ENCODE results near the gene CTSW. TPM values are rescaled to one million over a fixed set of nuclear protein-coding genes. Genes with fewer than 3 reads are reported as not detected.

The CTSW gene
- polyA plus RNA-seq, 1 of the 3 experiments (the other 2 are of a cell fraction) = 0.49 TPM

GRCh38 chr11:65932558-65932919 is 52.9 kb downstream of the CTSW start:
- H3K36me3 ChIP-seq (replicated peaks in 1 of 2; ENCODE audit: control insufficient read depth in 1 of 2, insufficient read depth in 2 of 2, low read length in 1 of 2) = peaks cover 0 to 2% of the 10 kb centered on the region in 2 experiments
- POLR2A ChIA-PET = no interaction called here
- no peak overlapping the region for H3K4me2 ChIP-seq
- H2AFZ ChIP-seq (ENCODE audit: low read depth) = peak overlapping the region; percentile 57; the same call in 1 of the 2 replicates
- H3K27me3 ChIP-seq (ENCODE audit: insufficient read depth) = no peaks in the 10 kb centered on the region
- 68% methylated on average over 9 of the region's 9 CpGs for WGBS (ENCODE audit: low lambda C conversion rate)
- H3K9ac ChIP-seq = no peak overlapping the region
- peaks cover 0 to 3% of the 10 kb centered on the region in 2 experiments; a peak in 1 of 4 replicates for H3K4me1 ChIP-seq (ENCODE audit: control insufficient read depth in 1 of 2, insufficient read depth in 2 of 2, low read depth in 1 of 2, low read length in 1 of 2)
- no peak overlapping the region for H3K27ac ChIP-seq (ENCODE audit: low read depth in 2 of 2, low read length in 1 of 2)
- no peaks in the 10 kb centered on the region for H3K9me3 ChIP-seq
- H3K9me2 ChIP-seq = no peaks in the 10 kb centered on the region
- TF ChIP-seq MEF2A (IDR thresholded peaks at IDR 0.05; ENCODE audit: borderline replicate concordance, low read depth) (no peak), TEAD4 (IDR thresholded peaks at IDR 0.05; ENCODE audit: borderline replicate concordance, insufficient read depth) (no peak), NFIC (IDR thresholded peaks at IDR 0.05; ENCODE audit: borderline replicate concordance) (no peak)
- TF ChIP-seq, protein P1, sequence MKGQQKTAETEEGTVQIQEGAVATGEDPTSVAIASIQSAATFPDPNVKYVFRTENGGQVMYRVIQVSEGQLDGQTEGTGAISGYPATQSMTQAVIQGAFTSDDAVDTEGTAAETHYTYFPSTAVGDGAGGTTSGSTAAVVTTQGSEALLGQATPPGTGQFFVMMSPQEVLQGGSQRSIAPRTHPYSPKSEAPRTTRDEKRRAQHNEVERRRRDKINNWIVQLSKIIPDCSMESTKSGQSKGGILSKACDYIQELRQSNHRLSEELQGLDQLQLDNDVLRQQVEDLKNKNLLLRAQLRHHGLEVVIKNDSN (IDR thresholded peaks at IDR 0.05; ENCODE audit: borderline replicate concordance, low read depth) = peak; percentile 70
- TF ChIP-seq, protein P2, sequence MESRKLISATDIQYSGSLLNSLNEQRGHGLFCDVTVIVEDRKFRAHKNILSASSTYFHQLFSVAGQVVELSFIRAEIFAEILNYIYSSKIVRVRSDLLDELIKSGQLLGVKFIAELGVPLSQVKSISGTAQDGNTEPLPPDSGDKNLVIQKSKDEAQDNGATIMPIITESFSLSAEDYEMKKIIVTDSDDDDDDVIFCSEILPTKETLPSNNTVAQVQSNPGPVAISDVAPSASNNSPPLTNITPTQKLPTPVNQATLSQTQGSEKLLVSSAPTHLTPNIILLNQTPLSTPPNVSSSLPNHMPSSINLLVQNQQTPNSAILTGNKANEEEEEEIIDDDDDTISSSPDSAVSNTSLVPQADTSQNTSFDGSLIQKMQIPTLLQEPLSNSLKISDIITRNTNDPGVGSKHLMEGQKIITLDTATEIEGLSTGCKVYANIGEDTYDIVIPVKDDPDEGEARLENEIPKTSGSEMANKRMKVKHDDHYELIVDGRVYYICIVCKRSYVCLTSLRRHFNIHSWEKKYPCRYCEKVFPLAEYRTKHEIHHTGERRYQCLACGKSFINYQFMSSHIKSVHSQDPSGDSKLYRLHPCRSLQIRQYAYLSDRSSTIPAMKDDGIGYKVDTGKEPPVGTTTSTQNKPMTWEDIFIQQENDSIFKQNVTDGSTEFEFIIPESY (IDR thresholded peaks at IDR 0.05; ENCODE audit: borderline replicate concordance, low read depth) = no peak
- H3F3A ChIP-seq (replicated peaks; ENCODE audit: insufficient read depth) = peaks cover 9% of the 10 kb centered on the region
- H4K20me1 ChIP-seq (ENCODE audit: insufficient read depth) = no peaks in the 10 kb centered on the region
- no peak for DNase-seq
- CTCF ChIA-PET = interaction anchor here (1.0 to 4.0 kb wide), 4 partner anchors 11 to 48 kb away, joined by 3 to 22 read pairs (median 6); partner anchors contain the start of genes CCDC85B and FIBP
- H3K4me3 ChIP-seq (ENCODE audit: low read depth in 2 of 2, low read length in 1 of 2) = no peak overlapping the region
- H3K79me2 ChIP-seq (ENCODE audit: insufficient read depth) = no peaks in the 10 kb centered on the region

Other genes starting within 250 kb of the CTSW start
- gene SIPA1, start 241.7 kb upstream of the CTSW start, polyA plus RNA-seq (2012; rRNA removed) = 15.1 and 18.7 TPM in 2 replicates
- gene RELA, start 216.9 kb upstream of the CTSW start, polyA plus RNA-seq (2012; rRNA removed) = 28.1 and 49.5 TPM in 2 replicates
- 44.5 and 51.9 TPM in 2 replicates for gene KAT5, start 167.6 kb upstream of the CTSW start, polyA plus RNA-seq (2012; rRNA removed)
- gene RNASEH2C, start 159.0 kb upstream of the CTSW start, polyA plus RNA-seq (2012; rRNA removed) = 43.9 and 50.9 TPM in 2 replicates
- 3.8 and 4.6 TPM in 2 replicates for gene AP5B1, start 98.9 kb upstream of the CTSW start, polyA plus RNA-seq (2012; rRNA removed)
- gene OVOL1, start 92.8 kb upstream of the CTSW start, polyA plus RNA-seq (2012; rRNA removed) = not detected in 2 replicates
- gene SNX32, start 45.9 kb upstream of the CTSW start, polyA plus RNA-seq (2012; rRNA removed) = 0.81 and 1.0 TPM in 2 replicates
- 2,761 and 4,252 TPM in 2 replicates for gene CFL1, start 21.7 kb upstream of the CTSW start, polyA plus RNA-seq (2012; rRNA removed)
- gene MUS81, start 19.4 kb upstream of the CTSW start, polyA plus RNA-seq (2012; rRNA removed) = 39.7 and 58.2 TPM in 2 replicates
- 194 and 203 TPM in 2 replicates for gene EFEMP2, start 7.0 kb upstream of the CTSW start, polyA plus RNA-seq (2012; rRNA removed)
- gene FIBP, start 8.6 kb downstream of the CTSW start, polyA plus RNA-seq (2012; rRNA removed) = 159 and 190 TPM in 2 replicates
- 34.2 and 52.8 TPM in 2 replicates for gene CCDC85B, start 10.8 kb downstream of the CTSW start, polyA plus RNA-seq (2012; rRNA removed)
- gene FOSL1, start 20.6 kb downstream of the CTSW start, polyA plus RNA-seq (2012; rRNA removed) = 17.9 and 30.1 TPM in 2 replicates
- gene C11orf68, start 39.2 kb downstream of the CTSW start, polyA plus RNA-seq (2012; rRNA removed) = 54.4 and 65.3 TPM in 2 replicates
- gene DRAP1, start 39.6 kb downstream of the CTSW start, polyA plus RNA-seq (2012; rRNA removed) = 309 and 464 TPM in 2 replicates
- not detected in 2 replicates for gene TSGA10IP, start 65.6 kb downstream of the CTSW start, polyA plus RNA-seq (2012; rRNA removed)
- gene SART1, start 81.9 kb downstream of the CTSW start, polyA plus RNA-seq (2012; rRNA removed) = 39.2 and 73.6 TPM in 2 replicates
- gene EIF1AD, start 122.3 kb downstream of the CTSW start, polyA plus RNA-seq (2012; rRNA removed) = 28.9 and 31.4 TPM in 2 replicates
- gene BANF1, start 122.7 kb downstream of the CTSW start, polyA plus RNA-seq (2012; rRNA removed) = 311 and 382 TPM in 2 replicates
- 0.60 and 0.90 TPM in 2 replicates for gene CST6, start 132.2 kb downstream of the CTSW start, polyA plus RNA-seq (2012; rRNA removed)
- gene CATSPER1, start 146.6 kb downstream of the CTSW start, polyA plus RNA-seq (2012; rRNA removed) = 1.9 and 2.2 TPM in 2 replicates
- 1.9 and 3.2 TPM in 2 replicates for gene GAL3ST3, start 169.3 kb downstream of the CTSW start, polyA plus RNA-seq (2012; rRNA removed)
- gene SF3B2, start 172.5 kb downstream of the CTSW start, polyA plus RNA-seq (2012; rRNA removed) = 90.9 and 128 TPM in 2 replicates
- 24.8 and 37.3 TPM in 2 replicates for gene PACS1, start 190.4 kb downstream of the CTSW start, polyA plus RNA-seq (2012; rRNA removed)

All from SK-N-SH (cell line).